ENCODE measurements around the gene PIGX. TPM values are rescaled to one million over a fixed set of nuclear protein-coding genes. Genes with fewer than 3 reads are reported as not detected.

PIGX gene
- polyA plus RNA-seq, 2 donors, result 7.4 to 12.7 TPM

- Histone ChIP-seq H3K27me3 (ENCODE audit: control insufficient read depth in 1 of 2, insufficient read depth in 2 of 2, low read length in 2 of 2) (no peaks in the 10 kb centered on the region), H3K27ac (ENCODE audit: low read depth in 2 of 2, low read length in 1 of 2) (no peak overlapping the region), H3K4me1 (ENCODE audit: control insufficient read depth in 2 of 2, insufficient read depth in 2 of 2, low read length in 1 of 2) (no peaks in the 10 kb centered on the region), H3K4me3 (ENCODE audit: low read depth in 1 of 2, low read length in 2 of 2) (no peak overlapping the region), H3K36me3 (ENCODE audit: control insufficient read depth in 2 of 2, insufficient read depth in 2 of 2, low read length in 1 of 2) (no peaks in the 10 kb centered on the region), H3K9me3 (ENCODE audit: control insufficient read depth in 2 of 2, insufficient read depth in 1 of 2, low read depth in 1 of 2, low read length in 1 of 2) (no peaks in the 10 kb centered on the region)
- WGBS, 2 donors, result 75 to 83% methylated on average over 6 of the region's 6 CpGs
Observed at GRCh38 chr3:196772897-196773296, 60.7 kb downstream of the PIGX start.

DNA sequence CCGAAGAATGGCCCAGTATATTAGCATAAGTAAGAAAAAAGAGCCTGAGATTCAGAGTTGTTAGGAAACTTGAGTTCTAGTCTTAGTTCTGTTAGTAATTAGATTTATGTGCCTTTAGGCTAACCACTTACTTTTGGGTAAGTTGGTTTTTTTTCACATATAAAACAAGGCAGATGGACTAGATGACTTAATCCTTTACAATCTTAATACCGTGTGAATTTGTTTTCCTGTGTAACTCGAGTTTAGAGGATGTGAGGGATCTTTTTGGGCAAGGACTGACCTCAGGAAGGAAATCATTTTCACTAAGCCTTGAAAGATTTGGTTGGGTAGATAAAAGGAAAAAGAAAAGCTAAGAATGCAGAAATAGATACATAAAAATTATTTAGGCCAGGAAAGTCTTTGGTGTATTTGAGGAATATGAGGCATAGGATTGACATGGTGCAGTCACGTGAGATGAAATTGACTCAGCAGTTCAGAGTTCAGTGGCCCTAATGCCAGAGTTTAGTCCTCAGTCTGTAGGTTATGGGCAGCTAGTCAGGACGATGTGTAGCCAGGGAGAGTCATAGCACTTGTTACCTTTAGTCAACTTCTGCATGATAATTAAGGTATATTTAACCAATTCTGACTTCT, 62.1 kb downstream of the PIGX start:
- no peaks in the 10 kb centered on the region for H3K27me3 ChIP-seq (ENCODE audit: control insufficient read depth in 1 of 2, insufficient read depth in 2 of 2, low read length in 2 of 2)
- H3K36me3 ChIP-seq (ENCODE audit: control insufficient read depth in 2 of 2, insufficient read depth in 2 of 2, low read length in 1 of 2), result no peaks in the 10 kb centered on the region
- H3K4me3 ChIP-seq (ENCODE audit: low read depth in 1 of 2, low read length in 2 of 2), result no peak overlapping the region
- H3K9me3 ChIP-seq (ENCODE audit: control insufficient read depth in 2 of 2, insufficient read depth in 1 of 2, low read depth in 1 of 2, low read length in 1 of 2), result no peaks in the 10 kb centered on the region
- 62 to 65% methylated on average over 5 of the region's 5 CpGs for WGBS, 2 donors
- no peaks in the 10 kb centered on the region for H3K4me1 ChIP-seq (ENCODE audit: control insufficient read depth in 2 of 2, insufficient read depth in 2 of 2, low read length in 1 of 2)
- no peak overlapping the region for H3K27ac ChIP-seq (ENCODE audit: low read depth in 2 of 2, low read length in 1 of 2)

DNA sequence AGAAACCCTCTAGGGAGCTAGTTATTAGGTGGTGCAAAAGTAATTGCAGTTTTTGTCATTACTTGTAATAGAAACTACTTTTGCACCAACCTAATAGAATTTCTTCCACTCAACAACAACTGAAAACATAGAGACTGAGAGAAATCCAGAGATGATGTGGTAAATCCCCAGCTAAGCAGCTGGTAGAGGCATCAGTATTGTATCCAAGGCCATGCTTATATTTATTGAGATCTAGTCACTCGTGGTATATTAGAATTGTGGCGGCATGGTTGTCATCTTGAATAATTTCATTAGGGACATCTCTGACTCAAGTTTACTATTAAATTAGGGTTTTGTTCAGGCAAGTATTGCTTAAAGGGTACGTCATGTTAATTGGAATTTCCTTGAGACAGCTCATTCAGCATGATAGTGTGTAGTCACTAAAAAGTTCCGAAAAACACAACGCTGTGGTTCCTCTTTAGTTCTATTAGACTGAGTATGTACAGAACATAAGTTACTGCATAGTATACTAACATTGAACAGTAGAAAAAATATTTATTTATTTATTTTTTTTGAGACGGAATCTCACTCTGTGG, 62.8 kb downstream of the PIGX start:
- no peaks in the 10 kb centered on the region for H3K4me1 ChIP-seq (ENCODE audit: control insufficient read depth in 2 of 2, insufficient read depth in 2 of 2, low read length in 1 of 2)
- 88 to 91% methylated on average over 6 of the region's 6 CpGs for WGBS, 2 donors

GRCh38 chr3:196775938-196776337, 63.8 kb downstream of the PIGX start:
- Histone ChIP-seq H3K27me3 (ENCODE audit: control insufficient read depth in 1 of 2, insufficient read depth in 2 of 2, low read length in 2 of 2) (no peaks in the 10 kb centered on the region), H3K4me3 (ENCODE audit: low read depth in 1 of 2, low read length in 2 of 2) (no peak overlapping the region), H3K36me3 (ENCODE audit: control insufficient read depth in 2 of 2, insufficient read depth in 2 of 2, low read length in 1 of 2) (peaks cover 0 to 4% of the 10 kb centered on the region in 2 donors), H3K9me3 (ENCODE audit: control insufficient read depth in 2 of 2, insufficient read depth in 1 of 2, low read depth in 1 of 2, low read length in 1 of 2) (peaks cover 0 to 3% of the 10 kb centered on the region in 2 donors), H3K27ac (ENCODE audit: low read depth in 2 of 2, low read length in 1 of 2) (no peak overlapping the region), H3K4me1 (ENCODE audit: control insufficient read depth in 2 of 2, insufficient read depth in 2 of 2, low read length in 1 of 2) (no peaks in the 10 kb centered on the region)
- 85 to 87% methylated on average over 9 of the region's 9 CpGs for WGBS, 2 donors

More for the DNA sequence above, 62.8 kb downstream of the PIGX start:
- Histone ChIP-seq H3K9me3 (ENCODE audit: control insufficient read depth in 2 of 2, insufficient read depth in 1 of 2, low read depth in 1 of 2, low read length in 1 of 2) (peaks cover 0 to 3% of the 10 kb centered on the region in 2 donors), H3K4me3 (ENCODE audit: low read depth in 1 of 2, low read length in 2 of 2) (no peak overlapping the region), H3K27ac (ENCODE audit: low read depth in 2 of 2, low read length in 1 of 2) (no peak overlapping the region), H3K36me3 (ENCODE audit: control insufficient read depth in 2 of 2, insufficient read depth in 2 of 2, low read length in 1 of 2) (peaks cover 0 to 3% of the 10 kb centered on the region in 2 donors), H3K27me3 (ENCODE audit: control insufficient read depth in 1 of 2, insufficient read depth in 2 of 2, low read length in 2 of 2) (no peaks in the 10 kb centered on the region)

DNA sequence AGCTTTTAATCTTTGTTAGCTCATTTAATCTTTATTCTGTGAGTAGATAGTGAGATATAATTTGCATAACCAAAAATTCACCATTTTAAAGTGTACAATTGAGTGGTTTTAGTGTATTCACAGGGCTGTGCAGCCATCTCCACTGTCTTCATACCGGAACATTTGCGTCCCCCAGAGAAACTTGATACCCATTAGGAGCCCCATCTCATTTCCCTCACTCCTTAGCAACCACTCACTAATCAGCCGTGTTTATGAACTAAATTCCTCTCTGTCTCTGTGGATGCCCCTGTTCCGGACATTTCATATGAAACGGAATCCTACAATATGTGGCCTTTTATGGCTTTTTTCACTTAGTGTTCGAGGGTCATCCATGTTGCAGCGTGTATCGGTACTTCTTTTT, 65.7 kb downstream of the PIGX start:
- Histone ChIP-seq H3K9me3 (ENCODE audit: control insufficient read depth in 2 of 2, insufficient read depth in 1 of 2, low read depth in 1 of 2, low read length in 1 of 2) (peaks cover 0 to 3% of the 10 kb centered on the region in 2 donors), H3K4me1 (ENCODE audit: control insufficient read depth in 2 of 2, insufficient read depth in 2 of 2, low read length in 1 of 2) (no peaks in the 10 kb centered on the region), H3K27me3 (ENCODE audit: control insufficient read depth in 1 of 2, insufficient read depth in 2 of 2, low read length in 2 of 2) (no peaks in the 10 kb centered on the region), H3K36me3 (ENCODE audit: control insufficient read depth in 2 of 2, insufficient read depth in 2 of 2, low read length in 1 of 2) (peaks cover 0 to 4% of the 10 kb centered on the region in 2 donors), H3K27ac (ENCODE audit: low read depth in 2 of 2, low read length in 1 of 2) (no peak overlapping the region), H3K4me3 (ENCODE audit: low read depth in 1 of 2, low read length in 2 of 2) (no peak overlapping the region)
- 86 to 92% methylated on average over 8 of the region's 8 CpGs for WGBS, 2 donors

GRCh38 chr3:196778755-196779154, 66.6 kb downstream of the PIGX start:
- no peak overlapping the region for H3K27ac ChIP-seq (ENCODE audit: low read depth in 2 of 2, low read length in 1 of 2)
- H3K4me1 ChIP-seq (ENCODE audit: control insufficient read depth in 2 of 2, insufficient read depth in 2 of 2, low read length in 1 of 2), result no peaks in the 10 kb centered on the region
- H3K4me3 ChIP-seq (ENCODE audit: low read depth in 1 of 2, low read length in 2 of 2), result no peak overlapping the region
- H3K9me3 ChIP-seq (ENCODE audit: control insufficient read depth in 2 of 2, insufficient read depth in 1 of 2, low read depth in 1 of 2, low read length in 1 of 2), result peaks cover 0 to 3% of the 10 kb centered on the region in 2 donors
- H3K27me3 ChIP-seq (ENCODE audit: control insufficient read depth in 1 of 2, insufficient read depth in 2 of 2, low read length in 2 of 2), result no peaks in the 10 kb centered on the region
- H3K36me3 ChIP-seq (ENCODE audit: control insufficient read depth in 2 of 2, insufficient read depth in 2 of 2, low read length in 1 of 2), result peaks cover 0 to 4% of the 10 kb centered on the region in 2 donors
- WGBS, 2 donors, result 64 to 74% methylated on average over 4 of the region's 4 CpGs

- peaks cover 0 to 3% of the 10 kb centered on the region in 2 donors for H3K9me3 ChIP-seq (ENCODE audit: control insufficient read depth in 2 of 2, insufficient read depth in 1 of 2, low read depth in 1 of 2, low read length in 1 of 2)
- no peak overlapping the region for H3K27ac ChIP-seq (ENCODE audit: low read depth in 2 of 2, low read length in 1 of 2)
- H3K4me1 ChIP-seq (ENCODE audit: control insufficient read depth in 2 of 2, insufficient read depth in 2 of 2, low read length in 1 of 2), result no peaks in the 10 kb centered on the region
- H3K4me3 ChIP-seq (ENCODE audit: low read depth in 1 of 2, low read length in 2 of 2), result no peak overlapping the region
- no peaks in the 10 kb centered on the region for H3K27me3 ChIP-seq (ENCODE audit: control insufficient read depth in 1 of 2, insufficient read depth in 2 of 2, low read length in 2 of 2)
- H3K36me3 ChIP-seq (ENCODE audit: control insufficient read depth in 2 of 2, insufficient read depth in 2 of 2, low read length in 1 of 2), result peaks cover 0 to 4% of the 10 kb centered on the region in 2 donors
- WGBS, 2 donors, result 92 to 96% methylated on average over 4 of the region's 4 CpGs
Observed at GRCh38 chr3:196782511-196782910, 70.3 kb downstream of the PIGX start.

Other genes with a start within 250 kb of the PIGX start
- 1 to 10 TPM; 5.3 to 5.7 TPM for gene RNF168, start 208.6 kb upstream of the PIGX start, polyA plus RNA-seq
- not detected for gene SMCO1, start 197.0 kb upstream of the PIGX start, polyA plus RNA-seq
- 10 to 100 TPM in 1 of 2 donors, 1 to 10 TPM in 1; 8.6 to 14.6 TPM for gene WDR53, start 143.8 kb upstream of the PIGX start, polyA plus RNA-seq
- gene FBXO45, start 143.7 kb upstream of the PIGX start, polyA plus RNA-seq, result 1 to 10 TPM; 4.1 to 7.0 TPM
- under 1 TPM; 0.77 to 0.92 TPM for gene NRROS, start 72.7 kb upstream of the PIGX start, polyA plus RNA-seq
- under 1 TPM; 0.47 to 0.82 TPM for gene CEP19, start 127 bp upstream of the PIGX start, polyA plus RNA-seq
- 10 to 100 TPM; 10.9 to 13.2 TPM for gene PAK2, start 27.5 kb downstream of the PIGX start, polyA plus RNA-seq
- 1 to 10 TPM; 5.7 to 8.4 TPM for gene SENP5, start 155.5 kb downstream of the PIGX start, polyA plus RNA-seq
- gene NCBP2, start 230.2 kb downstream of the PIGX start, polyA plus RNA-seq, result 10 to 100 TPM; 30.1 to 30.9 TPM